ENCODE measurements around the gene MRRF. TPM values are rescaled to one million over a fixed set of nuclear protein-coding genes. Genes with fewer than 3 reads are reported as not detected.
"Not testable (repeated sequence)": the region's sequence is repeated elsewhere in the genome, so short reads cannot be mapped to it uniquely, and the experiment has no call there.

Gene MRRF
- total and polyA plus RNA-seq, 2 donors (not counting 1 experiment from before 2014, with no cell fraction given): 36.8 to 37.3 TPM

DNA sequence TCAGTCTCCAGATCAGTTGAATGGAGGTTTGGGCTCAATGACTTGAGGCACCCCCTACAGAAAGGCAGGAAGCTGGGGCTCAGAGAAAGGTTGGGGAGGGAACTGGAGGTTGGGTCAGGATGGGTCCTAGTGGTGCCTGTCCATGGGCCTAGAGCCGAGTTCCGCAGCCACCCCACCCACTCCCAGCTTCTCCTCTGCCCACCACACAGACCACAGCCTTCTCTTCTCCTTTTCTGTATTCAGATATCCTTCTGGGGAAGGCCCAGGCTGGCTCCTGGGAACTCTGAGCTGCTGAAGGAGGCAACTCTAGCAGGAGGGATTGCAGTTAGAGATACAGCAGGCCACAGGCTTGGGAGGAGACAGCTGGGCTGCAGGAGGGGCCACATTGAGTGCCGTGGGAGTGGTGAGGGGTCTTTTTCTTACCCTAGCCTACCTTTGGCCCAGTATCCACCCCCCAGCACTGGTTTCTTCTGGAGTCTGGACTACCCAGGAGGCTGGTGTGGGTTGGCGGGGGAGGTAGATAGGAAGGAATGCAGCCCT is 90.7 kb downstream of the MRRF start:
- Histone ChIP-seq H3K27ac (ENCODE audit: insufficient read depth, low read length) (no peak overlapping the region), H3K4me2 (ENCODE audit: extremely low read depth, insufficient read depth, low read length) (no peak overlapping the region), H2AFZ (ENCODE audit: low read length) (no peak overlapping the region), H4K20me1 (ENCODE audit: control insufficient read depth, extremely low read depth, insufficient read depth, low read length) (no peaks in the 10 kb centered on the region), H3K9me3 (ENCODE audit: control insufficient read depth, insufficient read depth, low read depth, low read length) (no peaks in the 10 kb centered on the region), H3K4me3 (replicated peaks in 1 of 4; ENCODE audit: control extremely low read depth in 1 of 4, insufficient read depth in 1 of 4, low read depth in 3 of 4, low read length in 4 of 4) (no peak overlapping the region), H3K79me2 (ENCODE audit: control insufficient read depth, insufficient read depth, low read length) (no peaks in the 10 kb centered on the region), H3K4me1 (ENCODE audit: control insufficient read depth, extremely low read depth, insufficient read depth, low read length) (peaks cover 4% of the 10 kb centered on the region), H3K27me3 (ENCODE audit: control insufficient read depth, insufficient read depth, low read length) (no peaks in the 10 kb centered on the region), H3K36me3 (ENCODE audit: control insufficient read depth, insufficient read depth, low read length) (no peaks in the 10 kb centered on the region), H3K9ac (ENCODE audit: insufficient read depth, low read length) (no peak overlapping the region)
- no peak for DNase-seq (ENCODE audit: low read depth in 2 of 2)
- TF ChIP-seq, protein P1, sequence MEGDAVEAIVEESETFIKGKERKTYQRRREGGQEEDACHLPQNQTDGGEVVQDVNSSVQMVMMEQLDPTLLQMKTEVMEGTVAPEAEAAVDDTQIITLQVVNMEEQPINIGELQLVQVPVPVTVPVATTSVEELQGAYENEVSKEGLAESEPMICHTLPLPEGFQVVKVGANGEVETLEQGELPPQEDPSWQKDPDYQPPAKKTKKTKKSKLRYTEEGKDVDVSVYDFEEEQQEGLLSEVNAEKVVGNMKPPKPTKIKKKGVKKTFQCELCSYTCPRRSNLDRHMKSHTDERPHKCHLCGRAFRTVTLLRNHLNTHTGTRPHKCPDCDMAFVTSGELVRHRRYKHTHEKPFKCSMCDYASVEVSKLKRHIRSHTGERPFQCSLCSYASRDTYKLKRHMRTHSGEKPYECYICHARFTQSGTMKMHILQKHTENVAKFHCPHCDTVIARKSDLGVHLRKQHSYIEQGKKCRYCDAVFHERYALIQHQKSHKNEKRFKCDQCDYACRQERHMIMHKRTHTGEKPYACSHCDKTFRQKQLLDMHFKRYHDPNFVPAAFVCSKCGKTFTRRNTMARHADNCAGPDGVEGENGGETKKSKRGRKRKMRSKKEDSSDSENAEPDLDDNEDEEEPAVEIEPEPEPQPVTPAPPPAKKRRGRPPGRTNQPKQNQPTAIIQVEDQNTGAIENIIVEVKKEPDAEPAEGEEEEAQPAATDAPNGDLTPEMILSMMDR (conservative IDR thresholded peaks at IDR 0.05 in 1 of 2, IDR thresholded peaks at IDR 0.05 in 1 of 2; ENCODE audit: low read depth in 1 of 2, low read length in 2 of 2): no peak
- TF ChIP-seq EZH2 (IDR thresholded peaks at IDR 0.05; ENCODE audit: low read length, missing control alignments): no peak

DNA sequence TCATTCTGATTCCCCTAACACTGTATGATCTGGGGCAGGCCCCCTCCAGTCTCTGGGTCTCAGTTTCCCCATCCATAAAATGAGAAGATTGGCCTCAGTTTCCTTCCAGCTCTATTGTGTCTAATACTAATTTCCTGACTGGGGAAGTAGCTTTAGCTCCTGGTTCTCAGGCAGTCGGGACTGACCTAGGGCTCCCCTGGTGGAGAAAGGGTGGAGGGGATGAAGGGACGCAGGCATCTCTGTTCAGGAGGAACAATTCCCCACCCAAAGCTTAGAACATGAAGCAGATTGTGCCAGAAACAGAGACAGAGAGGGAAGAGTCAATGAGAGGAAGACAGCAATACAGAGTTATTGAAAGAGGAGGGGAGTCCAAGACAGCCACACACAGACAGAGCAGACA is 91.9 kb downstream of the MRRF start:
- Histone ChIP-seq H3K4me1 (ENCODE audit: control insufficient read depth, extremely low read depth, insufficient read depth, low read length) (peaks cover 6% of the 10 kb centered on the region), H3K27ac (ENCODE audit: insufficient read depth, low read length) (no peak overlapping the region), H3K27me3 (ENCODE audit: control insufficient read depth, insufficient read depth, low read length) (no peaks in the 10 kb centered on the region), H3K79me2 (ENCODE audit: control insufficient read depth, insufficient read depth, low read length) (no peaks in the 10 kb centered on the region), H3K36me3 (ENCODE audit: control insufficient read depth, insufficient read depth, low read length) (no peaks in the 10 kb centered on the region), H3K4me3 (replicated peaks in 1 of 4; ENCODE audit: control extremely low read depth in 1 of 4, insufficient read depth in 1 of 4, low read depth in 3 of 4, low read length in 4 of 4) (no peak overlapping the region), H3K9me3 (ENCODE audit: control insufficient read depth, insufficient read depth, low read depth, low read length) (no peaks in the 10 kb centered on the region), H3K4me2 (ENCODE audit: extremely low read depth, insufficient read depth, low read length) (no peak overlapping the region), H3K9ac (ENCODE audit: insufficient read depth, low read length) (no peak overlapping the region), H2AFZ (ENCODE audit: low read length) (no peak overlapping the region), H4K20me1 (ENCODE audit: control insufficient read depth, extremely low read depth, insufficient read depth, low read length) (no peaks in the 10 kb centered on the region)
- no peak for TF ChIP-seq EZH2 (IDR thresholded peaks at IDR 0.05; ENCODE audit: low read length, missing control alignments)
- TF ChIP-seq, protein P1 (conservative IDR thresholded peaks at IDR 0.05 in 1 of 2, IDR thresholded peaks at IDR 0.05 in 1 of 2; ENCODE audit: low read depth in 1 of 2, low read length in 2 of 2): peak; percentile 7 to 41
- no peak for DNase-seq (ENCODE audit: low read depth in 2 of 2)

DNA sequence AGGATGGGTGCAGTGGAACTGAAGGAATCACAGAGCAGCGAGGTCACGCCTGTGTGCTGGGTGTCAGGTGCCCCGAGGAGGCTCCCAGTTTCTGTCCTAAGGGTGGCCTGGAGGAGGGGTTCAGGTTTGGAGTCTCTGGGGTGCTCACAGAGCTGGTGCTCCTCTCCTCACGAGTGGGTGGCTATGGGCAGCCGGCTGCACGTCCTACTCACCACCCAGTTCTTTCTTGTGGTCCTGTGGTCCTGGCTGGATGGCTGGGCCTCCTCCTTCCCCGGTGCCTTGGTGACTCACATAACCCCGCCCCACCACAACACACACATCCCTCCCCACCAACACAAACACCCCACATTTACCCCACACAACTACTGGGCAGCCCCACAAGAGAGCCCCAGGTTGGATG is 96.2 kb downstream of the MRRF start:
- TF ChIP-seq, protein P1 (conservative IDR thresholded peaks at IDR 0.05 in 1 of 2, IDR thresholded peaks at IDR 0.05 in 1 of 2; ENCODE audit: low read depth in 1 of 2, low read length in 2 of 2): no peak
- Histone ChIP-seq H4K20me1 (ENCODE audit: control insufficient read depth, extremely low read depth, insufficient read depth, low read length) (no peaks in the 10 kb centered on the region), H3K27ac (ENCODE audit: insufficient read depth, low read length) (no peak overlapping the region), H2AFZ (ENCODE audit: low read length) (no peak overlapping the region), H3K27me3 (ENCODE audit: control insufficient read depth, insufficient read depth, low read length) (no peaks in the 10 kb centered on the region), H3K79me2 (ENCODE audit: control insufficient read depth, insufficient read depth, low read length) (no peaks in the 10 kb centered on the region), H3K4me2 (ENCODE audit: extremely low read depth, insufficient read depth, low read length) (no peak overlapping the region), H3K36me3 (ENCODE audit: control insufficient read depth, insufficient read depth, low read length) (no peaks in the 10 kb centered on the region), H3K4me3 (replicated peaks in 1 of 4; ENCODE audit: control extremely low read depth in 1 of 4, insufficient read depth in 1 of 4, low read depth in 3 of 4, low read length in 4 of 4) (no peak overlapping the region), H3K9ac (ENCODE audit: insufficient read depth, low read length) (no peak overlapping the region), H3K4me1 (ENCODE audit: control insufficient read depth, extremely low read depth, insufficient read depth, low read length) (peaks cover 18% of the 10 kb centered on the region), H3K9me3 (ENCODE audit: control insufficient read depth, insufficient read depth, low read depth, low read length) (no peaks in the 10 kb centered on the region)
- peak in 1 of 2 donors; percentile 50 for DNase-seq (ENCODE audit: low read depth in 2 of 2)

DNA sequence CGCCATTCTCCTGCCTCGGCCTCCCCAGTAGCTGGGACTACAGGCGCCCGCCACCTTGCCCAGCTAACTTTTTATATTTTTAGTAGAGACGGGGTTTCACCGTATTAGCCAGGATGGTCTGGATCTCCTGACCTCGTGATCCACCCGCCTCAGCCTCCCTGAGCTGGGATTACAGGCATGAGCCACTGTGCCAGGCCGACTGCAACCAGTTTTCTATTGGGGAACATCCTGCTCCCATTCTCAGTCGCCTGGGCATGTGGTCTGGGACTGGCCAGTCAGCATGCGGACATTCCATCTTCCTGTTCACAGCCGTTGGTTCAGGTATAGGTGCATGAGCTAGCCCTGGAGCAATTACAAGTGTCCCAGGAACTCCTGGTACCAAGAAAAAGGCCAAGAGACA is 98.4 kb downstream of the MRRF start:
- not testable (repeated sequence) for H2AFZ ChIP-seq (ENCODE audit: low read length); H3K27me3 ChIP-seq (ENCODE audit: control insufficient read depth, insufficient read depth, low read length); H3K9ac ChIP-seq (ENCODE audit: insufficient read depth, low read length); DNase-seq (ENCODE audit: low read depth in 2 of 2); H3K4me3 ChIP-seq (replicated peaks in 1 of 4; ENCODE audit: control extremely low read depth in 1 of 4, insufficient read depth in 1 of 4, low read depth in 3 of 4, low read length in 4 of 4); H3K27ac ChIP-seq (ENCODE audit: insufficient read depth, low read length); H3K36me3 ChIP-seq (ENCODE audit: control insufficient read depth, insufficient read depth, low read length); H3K79me2 ChIP-seq (ENCODE audit: control insufficient read depth, insufficient read depth, low read length); H3K4me2 ChIP-seq (ENCODE audit: extremely low read depth, insufficient read depth, low read length); H3K9me3 ChIP-seq (ENCODE audit: control insufficient read depth, insufficient read depth, low read depth, low read length); H4K20me1 ChIP-seq (ENCODE audit: control insufficient read depth, extremely low read depth, insufficient read depth, low read length)
- H3K4me1 ChIP-seq (ENCODE audit: control insufficient read depth, extremely low read depth, insufficient read depth, low read length): peaks cover 18% of the 10 kb centered on the region

Data from fibroblast of lung (primary cell).